HCT116 (cell line): ENCODE measurements around the gene ADGRE2. TPM values are rescaled to one million over a fixed set of nuclear protein-coding genes. Genes with fewer than 3 reads are reported as not detected.
A peak's percentile ranks its signal among the peaks of the same experiment; 100 is the strongest.

Experiments
- ATAC-seq: fragments of 200-7000 bp; cut with Tn5 transposase; 2 replicates; pipeline ENCODE4 v1.9.1; 2020; ENCODE audit warnings: mild to moderate bottlenecking, moderate library complexity
- BruUV-seq: library from RNA; stranded (reverse); fragments of 400-500 nt; replicated peaks from 2 replicates; lab custom pipeline; 2021; lab: Mats Ljungman, UMichigan
- CTCF ChIA-PET: fragments of 300-600 bp; sonication (Branson Sonifier 250); formaldehyde crosslinking; loops from one replicate; lab custom pipeline; 2021; ENCODE audit warnings: antibody characterized with exemption; lab: Charles Lee
- POLR2A ChIA-PET: fragments of 300-600, 350-600 bp; sonication (Branson Sonifier 250); formaldehyde crosslinking; loops from one replicate; lab custom pipeline; 2021; ENCODE audit warnings: antibody characterized with exemption; lab: Charles Lee
- RAD21 ChIA-PET, 2 experiments: fragments of 300-600 bp; sonication (Branson Sonifier 250); formaldehyde crosslinking; loops; one replicate each; lab custom pipeline; 2023; ENCODE audit warnings: low total read pairs in 2 of 2; ENCODE audit not compliant: uncharacterized antibody in 2 of 2, unreplicated experiment in 2 of 2, low non-redundant PET in 1 of 2; lab: Charles Lee
- DNase-seq: peaks from one replicate; pipeline ENCODE4 v3.0.0-alpha.2; 2010; ENCODE audit warnings: low read depth, low spot score
- H2AFZ ChIP-seq: fragments of 200-600 bp; shearing (Covaris generic), sonication (generic); 2 replicates; pipeline ENCODE4 v1.6.1; 2017; ENCODE audit warnings: low read depth, mixed run types, mixed read lengths, antibody characterized with exemption, low read length; ENCODE audit not compliant: poor library complexity, severe bottlenecking
- H3K27ac ChIP-seq: 2 replicates; pipeline ENCODE4 v1.5.1; 2012; ENCODE audit warnings: low read depth, low read length
- H3K27me3 ChIP-seq: fragments of 200-600 bp; sonication (generic); 2 replicates; pipeline ENCODE4 v1.6.1; 2016; ENCODE audit warnings: mixed run types, low read length, mixed read lengths; ENCODE audit not compliant: insufficient read depth
- H3K36me3 ChIP-seq, 2 experiments: fragments of 200-500 bp in 1 of 2; fragments of 200-600 bp in 1 of 2; sonication (Bioruptor generic) in 1 of 2; sonication (generic) in 1 of 2; 2 replicates each; pipeline versions ENCODE4 v1.5.1 to v1.6.1; 2014 to 2016; ENCODE audit warnings: low read length in 2 of 2, inconsistent platforms in 1 of 2, mixed read lengths in 1 of 2, mixed run types in 1 of 2; ENCODE audit not compliant: insufficient read depth in 2 of 2, control insufficient read depth in 1 of 2
- H3K4me1 ChIP-seq, 2 experiments: fragments of 200-600 bp in 1 of 2; sonication (generic) in 1 of 2; 2 replicates each; pipeline versions ENCODE4 v1.5.1 to v1.6.1; 2012 to 2017; ENCODE audit warnings: low read length in 2 of 2, inconsistent platforms in 1 of 2, mild to moderate bottlenecking in 1 of 2, mixed read lengths in 1 of 2, mixed run types in 1 of 2, moderate library complexity in 1 of 2; ENCODE audit not compliant: insufficient read depth in 2 of 2, control insufficient read depth in 1 of 2
- H3K4me2 ChIP-seq: fragments of 200-600 bp; sonication (generic); 2 replicates; pipeline ENCODE4 v1.6.1; 2017; ENCODE audit warnings: mixed run types, low read length, mixed read lengths
- H3K4me3 ChIP-seq, 2 experiments: fragments of 200-600 bp in 1 of 2; sonication (generic) in 1 of 2; replicated peaks in 1 of 2; 2 replicates each; pipeline ENCODE4 v1.5.1; 2011 to 2016; ENCODE audit warnings: low read length in 2 of 2, control low read depth in 1 of 2, low read depth in 1 of 2, mild to moderate bottlenecking in 1 of 2, mixed read lengths in 1 of 2, mixed run types in 1 of 2
- H3K79me2 ChIP-seq: fragments of 200-600 bp; sonication (generic); 2 replicates; pipeline ENCODE4 v1.6.1; 2017; ENCODE audit warnings: mild to moderate bottlenecking, mixed run types, low read length, moderate library complexity, mixed read lengths; ENCODE audit not compliant: insufficient read depth
- H3K9ac ChIP-seq: fragments of 200-600 bp; sonication (generic); 2 replicates; pipeline ENCODE4 v1.6.1; 2016; ENCODE audit warnings: low read length, mixed read lengths
- H3K9me2 ChIP-seq: fragments of 200-600 bp; sonication (generic), shearing (Covaris generic); 2 replicates; pipeline ENCODE4 v1.6.1; 2017; ENCODE audit warnings: mixed run types, mild to moderate bottlenecking, moderate library complexity; ENCODE audit not compliant: insufficient read depth
- H3K9me3 ChIP-seq, 2 experiments: fragments of 200-500 bp in 1 of 2; fragments of 200-600 bp in 1 of 2; sonication (Bioruptor generic) in 1 of 2; sonication (generic) in 1 of 2; 2 replicates each; pipeline ENCODE4 v1.6.1; 2014 to 2017; ENCODE audit warnings: low read length in 2 of 2, mixed read lengths in 2 of 2, inconsistent platforms in 1 of 2, low read depth in 1 of 2, mild to moderate bottlenecking in 1 of 2, mixed run types in 1 of 2, moderate library complexity in 1 of 2; ENCODE audit not compliant: control insufficient read depth in 1 of 2, insufficient read depth in 1 of 2
- H4K20me1 ChIP-seq: fragments of 200-600 bp; sonication (generic), shearing (Covaris generic); 2 replicates; pipeline ENCODE4 v1.6.1; 2017; ENCODE audit warnings: mixed run types, mild to moderate bottlenecking, moderate library complexity; ENCODE audit not compliant: insufficient read depth
- CTCF ChIP-seq, 3 experiments: fragments of 200-600 bp in 1 of 3; sonication (generic) in 1 of 3; IDR thresholded peaks in 2 of 3; conservative IDR thresholded peaks in 1 of 3; 2 replicates each; pipeline ENCODE4 v1.5.1; 2012 to 2017; ENCODE audit warnings: low read depth in 2 of 3, low read length in 2 of 3, antibody characterized with exemption in 1 of 3, borderline replicate concordance in 1 of 3, control low read depth in 1 of 3, mild to moderate bottlenecking in 1 of 3, mixed read lengths in 1 of 3, mixed run types in 1 of 3, moderate library complexity in 1 of 3; ENCODE audit not compliant: insufficient read depth in 1 of 3
- RAD21 ChIP-seq: IDR thresholded peaks from 2 replicates; pipeline ENCODE4 v1.6.1; 2012; ENCODE audit warnings: low read depth, mild to moderate bottlenecking
- REST ChIP-seq: IDR thresholded peaks from 2 replicates; pipeline ENCODE4 v1.6.1; 2012; ENCODE audit warnings: low read depth
- intact Hi-C: fragments of 100-400 bp; cut with micrococcal nuclease; formaldehyde crosslinking; loops from 2 replicates; pipeline ENCODE4 v1.10.0; 2022
- total RNA-seq: library from RNA; stranded (reverse); gene quantifications from one replicate; pipeline ENCODE4 v1.2.1, GENCODE V29; 2021; ENCODE audit not compliant: unreplicated experiment

ADGRE2 gene
- total RNA-seq, 1 experiment from 2014 or later = 8.4 TPM

- Histone ChIP-seq H3K4me2 (peak overlapping the region; percentile 71), H3K27me3 (no peaks in the 10 kb centered on the region), H2AFZ (peak overlapping the region; percentile 24), H3K9ac (no peak overlapping the region), H3K27ac (no peak overlapping the region), H3K9me3 (no peaks in the 10 kb centered on the region), H4K20me1 (no peaks in the 10 kb centered on the region), H3K9me2 (no peaks in the 10 kb centered on the region), H3K4me1 (peaks cover 14 to 24% of the 10 kb centered on the region in 2 experiments; a peak in 3 of 4 replicates), H3K79me2 (no peaks in the 10 kb centered on the region), H3K36me3 (no peaks in the 10 kb centered on the region), H3K4me3 (peak overlapping the region; percentile 22 to 39)
- TF ChIP-seq CTCF (IDR thresholded peaks at IDR 0.05 in 2 of 3, conservative IDR thresholded peaks at IDR 0.05 in 1 of 3; ENCODE audit: borderline replicate concordance in 1 of 3, insufficient read depth in 1 of 3, low read depth in 2 of 3, low read length in 2 of 3) = peak; percentile 70 to 95 (median 90); a peak in 5 of 6 replicates
- TF ChIP-seq REST = no peak
- TF ChIP-seq RAD21 = peak; percentile 85
- BruUV-seq = no TSS peak
- intact Hi-C loops = loop anchor here (2.0 kb wide), 1 partner anchor 364 kb away; no protein-coding TSS in a partner anchor
- ChIA-PET RAD21 (interaction anchor here in 1 of 2 experiments (1.5 kb wide), 1 partner anchor 103 kb away, joined by 4 read pairs; no protein-coding TSS in a partner anchor), POLR2A (interaction anchor here (0.9 to 1.2 kb wide), 2 partner anchors 9 kb away, joined by 3 to 4 read pairs; no protein-coding TSS in a partner anchor), CTCF (interaction anchor here (0.8 to 2.8 kb wide), 13 partner anchors 9 to 375 kb away, joined by 3 to 15 read pairs (median 5); no protein-coding TSS in a partner anchor)
- ATAC-seq (peak; percentile 84), DNase-seq (no peak)
Measured at GRCh38 chr19:14786421-14786851, 8.1 kb upstream of the ADGRE2 start.
